ENCODE data around the gene NUTF2. TPM values are rescaled to one million over a fixed set of nuclear protein-coding genes. Genes with fewer than 3 reads are reported as not detected.
"Not testable (repeated sequence)": the region's sequence is repeated elsewhere in the genome, so short reads cannot be mapped to it uniquely, and the experiment has no call there.

The NUTF2 gene
- total RNA-seq, 4 donors from 2014 or later = 60.1 to 210 (median 114) TPM

GRCh38 chr16:67861877-67862276 is 15.1 kb downstream of the NUTF2 start:
- no peak for DNase-seq
- in situ Hi-C loops (cut with MboI; ENCODE audit: low sequenced_read_pairs in 4 of 4) = no loop called here
- intact Hi-C loops (cut with DNase I; ENCODE audit: low total_unique reads) = no loop called here

GRCh38 chr16:67862623-67863583 is 16.2 kb downstream of the NUTF2 start:
- TF ChIP-seq POLR2A (IDR thresholded peaks at IDR 0.05) = peak; percentile 79 to 82
- TF ChIP-seq CTCF (IDR thresholded peaks at IDR 0.05 in 4 of 5, conservative IDR thresholded peaks at IDR 0.05 in 1 of 5) = no peak

More at GRCh38 chr16:67861877-67862276, 15.1 kb downstream of the NUTF2 start:
- ATAC-seq = no peak
- Histone ChIP-seq H3K36me3 (peaks cover 0 to 18% of the 10 kb centered on the region in 2 donors), H3K27me3 (no peaks in the 10 kb centered on the region), H3K4me1 (peaks cover 71 to 75% of the 10 kb centered on the region in 2 donors), H3K4me3 (no peak overlapping the region), H3K27ac (peak overlapping the region; percentile 93 to 99 (median 97)), H3K9me3 (no peaks in the 10 kb centered on the region)
- TF ChIP-seq POLR2A (IDR thresholded peaks at IDR 0.05) = no peak
- no peak for TF ChIP-seq CTCF (IDR thresholded peaks at IDR 0.05 in 4 of 5, conservative IDR thresholded peaks at IDR 0.05 in 1 of 5)

GRCh38 chr16:67864044-67864443 is 17.3 kb downstream of the NUTF2 start:
- H3K27me3 ChIP-seq; ATAC-seq; H3K9me3 ChIP-seq; intact Hi-C loops (cut with DNase I; ENCODE audit: low total_unique reads); in situ Hi-C loops (cut with MboI; ENCODE audit: low sequenced_read_pairs in 4 of 4): not testable (repeated sequence)
- H3K27ac ChIP-seq = peak overlapping the region; percentile 93 to 99 (median 97)
- peaks cover 0 to 40% of the 10 kb centered on the region in 2 donors for H3K36me3 ChIP-seq
- H3K4me3 ChIP-seq = peak overlapping the region in 1 of 4 donors; percentile 39
- H3K4me1 ChIP-seq = peaks cover 51 to 56% of the 10 kb centered on the region in 2 donors
- DNase-seq = peak in 1 of 2 donors; percentile 46

More at GRCh38 chr16:67862623-67863583, 16.2 kb downstream of the NUTF2 start:
- in situ Hi-C loops (cut with MboI; ENCODE audit: low sequenced_read_pairs in 4 of 4) = no loop called here
- DNase-seq (peak; percentile 91 to 95), ATAC-seq (peak; percentile 90 to 91)
- Histone ChIP-seq H3K9me3 (no peaks in the 10 kb centered on the region), H3K36me3 (peaks cover 0 to 29% of the 10 kb centered on the region in 2 donors), H3K27ac (peak overlapping the region; percentile 93 to 99 (median 97)), H3K27me3 (no peaks in the 10 kb centered on the region), H3K4me3 (peak overlapping the region in 1 of 4 donors; percentile 39), H3K4me1 (peaks cover 62 to 67% of the 10 kb centered on the region in 2 donors)
- intact Hi-C loops (cut with DNase I; ENCODE audit: low total_unique reads) = loop anchor here (1.0 kb wide), 1 partner anchor 21 kb away; the partner anchor contains the start of gene THAP11

- Histone ChIP-seq H3K4me3 (no peak overlapping the region), H3K27ac (peak overlapping the region; percentile 93 to 99 (median 97)), H3K36me3 (peaks cover 0 to 43% of the 10 kb centered on the region in 2 donors), H3K27me3 (no peaks in the 10 kb centered on the region), H3K9me3 (no peaks in the 10 kb centered on the region), H3K4me1 (peaks cover 51% of the 10 kb centered on the region in 2 donors)
- intact Hi-C loops (cut with DNase I; ENCODE audit: low total_unique reads) (no loop called here), in situ Hi-C loops (cut with MboI; ENCODE audit: low sequenced_read_pairs in 4 of 4) (no loop called here)
- ATAC-seq (no peak), DNase-seq (no peak)
- TF ChIP-seq CTCF (IDR thresholded peaks at IDR 0.05 in 4 of 5, conservative IDR thresholded peaks at IDR 0.05 in 1 of 5) = no peak
- no peak for TF ChIP-seq POLR2A (IDR thresholded peaks at IDR 0.05)
Measured at GRCh38 chr16:67864594-67864993, 17.9 kb downstream of the NUTF2 start.

- Histone ChIP-seq H3K4me1 (peaks cover 46 to 48% of the 10 kb centered on the region in 2 donors), H3K9me3 (no peaks in the 10 kb centered on the region), H3K4me3 (no peak overlapping the region), H3K36me3 (peaks cover 0 to 50% of the 10 kb centered on the region in 2 donors), H3K27ac (peak overlapping the region; percentile 93 to 99 (median 97)), H3K27me3 (no peaks in the 10 kb centered on the region)
- intact Hi-C loops (cut with DNase I; ENCODE audit: low total_unique reads) = no loop called here
- TF ChIP-seq CTCF (IDR thresholded peaks at IDR 0.05 in 4 of 5, conservative IDR thresholded peaks at IDR 0.05 in 1 of 5) (peak in 3 of 5 experiments; percentile 25 to 56 (median 27)), POLR2A (IDR thresholded peaks at IDR 0.05) (no peak)
- peak in 1 of 2 donors; percentile 41 for DNase-seq
- in situ Hi-C loops (cut with MboI; ENCODE audit: low sequenced_read_pairs in 4 of 4) = no loop called here
- ATAC-seq = no peak
Measured at GRCh38 chr16:67865318-67865717, 18.6 kb downstream of the NUTF2 start.
